HCT116 (cell line): ENCODE results near the gene ATAD1. TPM values are rescaled to one million over a fixed set of nuclear protein-coding genes. Genes with fewer than 3 reads are reported as not detected.

Experiments
- ATAC-seq: fragments of 200-7000 bp; cut with Tn5 transposase; 2 replicates; pipeline ENCODE4 v1.9.1; 2020; ENCODE audit warnings: mild to moderate bottlenecking, moderate library complexity
- BruUV-seq: library from RNA; stranded (reverse); fragments of 400-500 nt; replicated peaks from 2 replicates; lab custom pipeline; 2021; lab: Mats Ljungman, UMichigan
- CTCF ChIA-PET: fragments of 300-600 bp; sonication (Branson Sonifier 250); formaldehyde crosslinking; loops from one replicate; lab custom pipeline; 2021; ENCODE audit warnings: antibody characterized with exemption; lab: Charles Lee
- POLR2A ChIA-PET: fragments of 300-600, 350-600 bp; sonication (Branson Sonifier 250); formaldehyde crosslinking; loops from one replicate; lab custom pipeline; 2021; ENCODE audit warnings: antibody characterized with exemption; lab: Charles Lee
- RAD21 ChIA-PET, 2 experiments: fragments of 300-600 bp; sonication (Branson Sonifier 250); formaldehyde crosslinking; loops; one replicate each; lab custom pipeline; 2023; ENCODE audit warnings: low total read pairs in 2 of 2; ENCODE audit not compliant: uncharacterized antibody in 2 of 2, unreplicated experiment in 2 of 2, low non-redundant PET in 1 of 2; lab: Charles Lee
- DNase-seq: peaks from one replicate; pipeline ENCODE4 v3.0.0-alpha.2; 2010; ENCODE audit warnings: low read depth, low spot score
- H2AFZ ChIP-seq: fragments of 200-600 bp; shearing (Covaris generic), sonication (generic); 2 replicates; pipeline ENCODE4 v1.6.1; 2017; ENCODE audit warnings: low read depth, mixed run types, mixed read lengths, antibody characterized with exemption, low read length; ENCODE audit not compliant: poor library complexity, severe bottlenecking
- H3K27ac ChIP-seq: 2 replicates; pipeline ENCODE4 v1.5.1; 2012; ENCODE audit warnings: low read depth, low read length
- H3K27me3 ChIP-seq: fragments of 200-600 bp; sonication (generic); 2 replicates; pipeline ENCODE4 v1.6.1; 2016; ENCODE audit warnings: mixed run types, low read length, mixed read lengths; ENCODE audit not compliant: insufficient read depth
- H3K36me3 ChIP-seq, 2 experiments: fragments of 200-500 bp in 1 of 2; fragments of 200-600 bp in 1 of 2; sonication (Bioruptor generic) in 1 of 2; sonication (generic) in 1 of 2; 2 replicates each; pipeline versions ENCODE4 v1.5.1 to v1.6.1; 2014 to 2016; ENCODE audit warnings: low read length in 2 of 2, inconsistent platforms in 1 of 2, mixed read lengths in 1 of 2, mixed run types in 1 of 2; ENCODE audit not compliant: insufficient read depth in 2 of 2, control insufficient read depth in 1 of 2
- H3K4me1 ChIP-seq, 2 experiments: fragments of 200-600 bp in 1 of 2; sonication (generic) in 1 of 2; 2 replicates each; pipeline versions ENCODE4 v1.5.1 to v1.6.1; 2012 to 2017; ENCODE audit warnings: low read length in 2 of 2, inconsistent platforms in 1 of 2, mild to moderate bottlenecking in 1 of 2, mixed read lengths in 1 of 2, mixed run types in 1 of 2, moderate library complexity in 1 of 2; ENCODE audit not compliant: insufficient read depth in 2 of 2, control insufficient read depth in 1 of 2
- H3K4me2 ChIP-seq: fragments of 200-600 bp; sonication (generic); 2 replicates; pipeline ENCODE4 v1.6.1; 2017; ENCODE audit warnings: mixed run types, low read length, mixed read lengths
- H3K4me3 ChIP-seq, 2 experiments: fragments of 200-600 bp in 1 of 2; sonication (generic) in 1 of 2; replicated peaks in 1 of 2; 2 replicates each; pipeline ENCODE4 v1.5.1; 2011 to 2016; ENCODE audit warnings: low read length in 2 of 2, control low read depth in 1 of 2, low read depth in 1 of 2, mild to moderate bottlenecking in 1 of 2, mixed read lengths in 1 of 2, mixed run types in 1 of 2
- H3K79me2 ChIP-seq: fragments of 200-600 bp; sonication (generic); 2 replicates; pipeline ENCODE4 v1.6.1; 2017; ENCODE audit warnings: mild to moderate bottlenecking, mixed run types, low read length, moderate library complexity, mixed read lengths; ENCODE audit not compliant: insufficient read depth
- H3K9ac ChIP-seq: fragments of 200-600 bp; sonication (generic); 2 replicates; pipeline ENCODE4 v1.6.1; 2016; ENCODE audit warnings: low read length, mixed read lengths
- H3K9me2 ChIP-seq: fragments of 200-600 bp; sonication (generic), shearing (Covaris generic); 2 replicates; pipeline ENCODE4 v1.6.1; 2017; ENCODE audit warnings: mixed run types, mild to moderate bottlenecking, moderate library complexity; ENCODE audit not compliant: insufficient read depth
- H3K9me3 ChIP-seq, 2 experiments: fragments of 200-500 bp in 1 of 2; fragments of 200-600 bp in 1 of 2; sonication (Bioruptor generic) in 1 of 2; sonication (generic) in 1 of 2; 2 replicates each; pipeline ENCODE4 v1.6.1; 2014 to 2017; ENCODE audit warnings: low read length in 2 of 2, mixed read lengths in 2 of 2, inconsistent platforms in 1 of 2, low read depth in 1 of 2, mild to moderate bottlenecking in 1 of 2, mixed run types in 1 of 2, moderate library complexity in 1 of 2; ENCODE audit not compliant: control insufficient read depth in 1 of 2, insufficient read depth in 1 of 2
- H4K20me1 ChIP-seq: fragments of 200-600 bp; sonication (generic), shearing (Covaris generic); 2 replicates; pipeline ENCODE4 v1.6.1; 2017; ENCODE audit warnings: mixed run types, mild to moderate bottlenecking, moderate library complexity; ENCODE audit not compliant: insufficient read depth
- CBX3 ChIP-seq: IDR thresholded peaks from 2 replicates; pipeline ENCODE4 v1.6.1; 2012; ENCODE audit warnings: low read depth
- CEBPB ChIP-seq: IDR thresholded peaks from 2 replicates; pipeline ENCODE4 v1.6.1; 2012; ENCODE audit warnings: low read depth
- EGR1 ChIP-seq: IDR thresholded peaks from 2 replicates; pipeline ENCODE4 v1.6.1; 2012; ENCODE audit warnings: low read depth
- ELF1 ChIP-seq: IDR thresholded peaks from 2 replicates; pipeline ENCODE4 v1.6.1; 2012; ENCODE audit warnings: low read depth, borderline replicate concordance
- EZH2 ChIP-seq: fragments of 200-600 bp; sonication (generic); IDR thresholded peaks from 2 replicates; pipeline ENCODE4 v1.6.1; 2017; ENCODE audit warnings: antibody characterized with exemption, mixed run types
- JUND ChIP-seq: IDR thresholded peaks from 2 replicates; pipeline ENCODE4 v1.6.1; 2012
- POLR2A ChIP-seq: IDR thresholded peaks from 2 replicates; pipeline ENCODE4 v1.7.0; 2011; ENCODE audit warnings: borderline replicate concordance; ENCODE audit not compliant: insufficient read depth, insufficient read length; ENCODE audit errors: extremely low read depth
- POLR2AphosphoS5 ChIP-seq: IDR thresholded peaks from 2 replicates; pipeline ENCODE4 v1.6.1; 2011; ENCODE audit warnings: mild to moderate bottlenecking, low read depth, low read length, moderate library complexity
- RAD21 ChIP-seq: IDR thresholded peaks from 2 replicates; pipeline ENCODE4 v1.6.1; 2012; ENCODE audit warnings: low read depth, mild to moderate bottlenecking
- SIN3A ChIP-seq: IDR thresholded peaks from 2 replicates; pipeline ENCODE4 v1.6.1; 2012; ENCODE audit warnings: low read depth
- SP1 ChIP-seq: IDR thresholded peaks from 2 replicates; pipeline ENCODE4 v1.6.1; 2012; ENCODE audit warnings: low read depth
- SRF ChIP-seq: IDR thresholded peaks from 2 replicates; pipeline ENCODE4 v1.6.1; 2012; ENCODE audit warnings: low read depth
- TCF7L2 ChIP-seq: IDR thresholded peaks from 2 replicates; pipeline ENCODE4 v1.7.0; 2011; ENCODE audit warnings: borderline replicate concordance, inconsistent platforms; ENCODE audit not compliant: insufficient read depth, insufficient read length; ENCODE audit errors: extremely low read depth
- YY1 ChIP-seq: IDR thresholded peaks from 2 replicates; pipeline ENCODE4 v1.6.1; 2011; ENCODE audit warnings: low read length, low read depth, moderate library complexity, mild to moderate bottlenecking; ENCODE audit not compliant: insufficient replicate concordance; ENCODE audit errors: extremely low read depth
- ZNF274 ChIP-seq: fragments of 200-500 bp; sonication (Bioruptor generic); IDR thresholded peaks from 2 replicates; pipeline ENCODE4 v1.6.1; 2014; ENCODE audit warnings: mild to moderate bottlenecking, low read depth, low read length, inconsistent platforms
- intact Hi-C: fragments of 100-400 bp; cut with micrococcal nuclease; formaldehyde crosslinking; loops from 2 replicates; pipeline ENCODE4 v1.10.0; 2022
- total RNA-seq: library from RNA; stranded (reverse); gene quantifications from one replicate; pipeline ENCODE4 v1.2.1, GENCODE V29; 2021; ENCODE audit not compliant: unreplicated experiment
- TF ChIP-seq, protein P1 (sequence below): IDR thresholded peaks from 2 replicates; pipeline ENCODE4 v1.6.1; 2012
- TF ChIP-seq, protein P2 (sequence below): IDR thresholded peaks from 2 replicates; pipeline ENCODE4 v1.6.1; 2012; ENCODE audit warnings: low read depth
- TF ChIP-seq, protein P3 (sequence below), 3 experiments: fragments of 200-600 bp in 1 of 3; sonication (generic) in 1 of 3; IDR thresholded peaks in 2 of 3; conservative IDR thresholded peaks in 1 of 3; 2 replicates each; pipeline ENCODE4 v1.5.1; 2012 to 2017; ENCODE audit warnings: low read depth in 2 of 3, low read length in 2 of 3, antibody characterized with exemption in 1 of 3, borderline replicate concordance in 1 of 3, control low read depth in 1 of 3, mild to moderate bottlenecking in 1 of 3, mixed read lengths in 1 of 3, mixed run types in 1 of 3, moderate library complexity in 1 of 3; ENCODE audit not compliant: insufficient read depth in 1 of 3
- TF ChIP-seq, protein P4 (sequence below): IDR thresholded peaks from 2 replicates; pipeline ENCODE4 v1.6.1; 2012
- TF ChIP-seq, protein P5 (sequence below): IDR thresholded peaks from 2 replicates; pipeline ENCODE4 v1.6.1; 2011; ENCODE audit warnings: mild to moderate bottlenecking, low read length, moderate library complexity; ENCODE audit not compliant: insufficient replicate concordance; ENCODE audit errors: extremely low read depth

ATAD1 gene
- total RNA-seq, 1 experiment from 2014 or later = 66.4 TPM

DNA sequence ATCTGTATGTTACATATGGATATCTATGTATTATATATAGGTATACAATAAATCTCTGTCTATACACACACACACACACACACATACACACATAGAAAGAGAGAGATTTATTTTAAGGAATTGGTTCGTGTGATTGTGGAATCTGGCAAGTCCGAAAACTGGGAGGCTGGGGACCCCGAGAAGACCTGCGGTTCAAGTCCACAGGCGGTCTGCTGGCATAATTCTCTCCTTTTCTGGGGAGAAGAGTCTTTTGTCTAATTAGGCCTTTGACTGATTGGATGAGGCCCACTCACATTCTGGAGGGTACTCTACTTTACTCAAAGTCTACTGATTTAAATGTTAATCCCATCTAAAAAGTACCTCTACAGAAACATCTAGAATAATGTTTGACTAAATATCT is 93.2 kb downstream of the ATAD1 start:
- intact Hi-C loops = no loop called here
- CTCF ChIA-PET = no interaction called here
- POLR2A ChIA-PET = no interaction called here

More for the DNA sequence above, 93.2 kb downstream of the ATAD1 start:
- H3K9me2 ChIP-seq = no peaks in the 10 kb centered on the region
- DNase-seq = no peak
- no peaks in the 10 kb centered on the region for H3K79me2 ChIP-seq
- no peak overlapping the region for H3K27ac ChIP-seq
- ATAC-seq = no peak
- no peak overlapping the region for H3K9ac ChIP-seq
- H3K9me3 ChIP-seq = no peaks in the 10 kb centered on the region
- H3K4me3 ChIP-seq = no peak overlapping the region
- TF ChIP-seq TCF7L2 (no peak), POLR2AphosphoS5 (no peak), EZH2 (no peak), EGR1 (no peak), CBX3 (no peak), YY1 (no peak), SIN3A (no peak), SRF (no peak), JUND (no peak), ZNF274 (no peak), ELF1 (no peak), POLR2A (no peak), CEBPB (no peak), SP1 (no peak), RAD21 (no peak)
- TF ChIP-seq, protein P1, sequence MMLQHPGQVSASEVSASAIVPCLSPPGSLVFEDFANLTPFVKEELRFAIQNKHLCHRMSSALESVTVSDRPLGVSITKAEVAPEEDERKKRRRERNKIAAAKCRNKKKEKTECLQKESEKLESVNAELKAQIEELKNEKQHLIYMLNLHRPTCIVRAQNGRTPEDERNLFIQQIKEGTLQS = no peak
- TF ChIP-seq, protein P2, sequence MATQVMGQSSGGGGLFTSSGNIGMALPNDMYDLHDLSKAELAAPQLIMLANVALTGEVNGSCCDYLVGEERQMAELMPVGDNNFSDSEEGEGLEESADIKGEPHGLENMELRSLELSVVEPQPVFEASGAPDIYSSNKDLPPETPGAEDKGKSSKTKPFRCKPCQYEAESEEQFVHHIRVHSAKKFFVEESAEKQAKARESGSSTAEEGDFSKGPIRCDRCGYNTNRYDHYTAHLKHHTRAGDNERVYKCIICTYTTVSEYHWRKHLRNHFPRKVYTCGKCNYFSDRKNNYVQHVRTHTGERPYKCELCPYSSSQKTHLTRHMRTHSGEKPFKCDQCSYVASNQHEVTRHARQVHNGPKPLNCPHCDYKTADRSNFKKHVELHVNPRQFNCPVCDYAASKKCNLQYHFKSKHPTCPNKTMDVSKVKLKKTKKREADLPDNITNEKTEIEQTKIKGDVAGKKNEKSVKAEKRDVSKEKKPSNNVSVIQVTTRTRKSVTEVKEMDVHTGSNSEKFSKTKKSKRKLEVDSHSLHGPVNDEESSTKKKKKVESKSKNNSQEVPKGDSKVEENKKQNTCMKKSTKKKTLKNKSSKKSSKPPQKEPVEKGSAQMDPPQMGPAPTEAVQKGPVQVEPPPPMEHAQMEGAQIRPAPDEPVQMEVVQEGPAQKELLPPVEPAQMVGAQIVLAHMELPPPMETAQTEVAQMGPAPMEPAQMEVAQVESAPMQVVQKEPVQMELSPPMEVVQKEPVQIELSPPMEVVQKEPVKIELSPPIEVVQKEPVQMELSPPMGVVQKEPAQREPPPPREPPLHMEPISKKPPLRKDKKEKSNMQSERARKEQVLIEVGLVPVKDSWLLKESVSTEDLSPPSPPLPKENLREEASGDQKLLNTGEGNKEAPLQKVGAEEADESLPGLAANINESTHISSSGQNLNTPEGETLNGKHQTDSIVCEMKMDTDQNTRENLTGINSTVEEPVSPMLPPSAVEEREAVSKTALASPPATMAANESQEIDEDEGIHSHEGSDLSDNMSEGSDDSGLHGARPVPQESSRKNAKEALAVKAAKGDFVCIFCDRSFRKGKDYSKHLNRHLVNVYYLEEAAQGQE = no peak
- TF ChIP-seq, protein P3, sequence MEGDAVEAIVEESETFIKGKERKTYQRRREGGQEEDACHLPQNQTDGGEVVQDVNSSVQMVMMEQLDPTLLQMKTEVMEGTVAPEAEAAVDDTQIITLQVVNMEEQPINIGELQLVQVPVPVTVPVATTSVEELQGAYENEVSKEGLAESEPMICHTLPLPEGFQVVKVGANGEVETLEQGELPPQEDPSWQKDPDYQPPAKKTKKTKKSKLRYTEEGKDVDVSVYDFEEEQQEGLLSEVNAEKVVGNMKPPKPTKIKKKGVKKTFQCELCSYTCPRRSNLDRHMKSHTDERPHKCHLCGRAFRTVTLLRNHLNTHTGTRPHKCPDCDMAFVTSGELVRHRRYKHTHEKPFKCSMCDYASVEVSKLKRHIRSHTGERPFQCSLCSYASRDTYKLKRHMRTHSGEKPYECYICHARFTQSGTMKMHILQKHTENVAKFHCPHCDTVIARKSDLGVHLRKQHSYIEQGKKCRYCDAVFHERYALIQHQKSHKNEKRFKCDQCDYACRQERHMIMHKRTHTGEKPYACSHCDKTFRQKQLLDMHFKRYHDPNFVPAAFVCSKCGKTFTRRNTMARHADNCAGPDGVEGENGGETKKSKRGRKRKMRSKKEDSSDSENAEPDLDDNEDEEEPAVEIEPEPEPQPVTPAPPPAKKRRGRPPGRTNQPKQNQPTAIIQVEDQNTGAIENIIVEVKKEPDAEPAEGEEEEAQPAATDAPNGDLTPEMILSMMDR (IDR thresholded peaks at IDR 0.05 in 2 of 3, conservative IDR thresholded peaks at IDR 0.05 in 1 of 3; ENCODE audit: borderline replicate concordance in 1 of 3, insufficient read depth in 1 of 3, low read depth in 2 of 3, low read length in 2 of 3) = no peak
- TF ChIP-seq, protein P4, sequence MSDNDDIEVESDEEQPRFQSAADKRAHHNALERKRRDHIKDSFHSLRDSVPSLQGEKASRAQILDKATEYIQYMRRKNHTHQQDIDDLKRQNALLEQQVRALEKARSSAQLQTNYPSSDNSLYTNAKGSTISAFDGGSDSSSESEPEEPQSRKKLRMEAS = no peak
- TF ChIP-seq, protein P5, sequence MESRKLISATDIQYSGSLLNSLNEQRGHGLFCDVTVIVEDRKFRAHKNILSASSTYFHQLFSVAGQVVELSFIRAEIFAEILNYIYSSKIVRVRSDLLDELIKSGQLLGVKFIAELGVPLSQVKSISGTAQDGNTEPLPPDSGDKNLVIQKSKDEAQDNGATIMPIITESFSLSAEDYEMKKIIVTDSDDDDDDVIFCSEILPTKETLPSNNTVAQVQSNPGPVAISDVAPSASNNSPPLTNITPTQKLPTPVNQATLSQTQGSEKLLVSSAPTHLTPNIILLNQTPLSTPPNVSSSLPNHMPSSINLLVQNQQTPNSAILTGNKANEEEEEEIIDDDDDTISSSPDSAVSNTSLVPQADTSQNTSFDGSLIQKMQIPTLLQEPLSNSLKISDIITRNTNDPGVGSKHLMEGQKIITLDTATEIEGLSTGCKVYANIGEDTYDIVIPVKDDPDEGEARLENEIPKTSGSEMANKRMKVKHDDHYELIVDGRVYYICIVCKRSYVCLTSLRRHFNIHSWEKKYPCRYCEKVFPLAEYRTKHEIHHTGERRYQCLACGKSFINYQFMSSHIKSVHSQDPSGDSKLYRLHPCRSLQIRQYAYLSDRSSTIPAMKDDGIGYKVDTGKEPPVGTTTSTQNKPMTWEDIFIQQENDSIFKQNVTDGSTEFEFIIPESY = no peak
- H3K36me3 ChIP-seq = no peaks in the 10 kb centered on the region
- H4K20me1 ChIP-seq = no peaks in the 10 kb centered on the region
- H3K4me1 ChIP-seq = no peaks in the 10 kb centered on the region
- H3K4me2 ChIP-seq = no peak overlapping the region
- H3K27me3 ChIP-seq = no peaks in the 10 kb centered on the region
- H2AFZ ChIP-seq = no peak overlapping the region
- no TSS peak for BruUV-seq
- RAD21 ChIA-PET = no interaction called here
